Activated CD8-positive, alpha-beta memory T cell treated with anti-CD3 and anti-CD28 coated beads for 4 hours (primary cell): ENCODE measurements around the gene C16orf92.

Source experiments
- DNase-seq, 2 donors: peaks; one replicate each; pipeline ENCODE4 v3.0.0-alpha.2; 2020; ENCODE audit warnings: low read depth in 2 of 2

The C16orf92 gene

GRCh38 chr16:30060836-30061554 lies 38.0 kb downstream of the C16orf92 start:
- DNase-seq: no peak

GRCh38 chr16:30063278-30063892 lies 40.4 kb downstream of the C16orf92 start:
- no peak for DNase-seq

GRCh38 chr16:30063893-30064728 lies 41.1 kb downstream of the C16orf92 start:
- DNase-seq: peak; percentile 33 to 56

GRCh38 chr16:30064729-30065101 lies 41.7 kb downstream of the C16orf92 start:
- no peak for DNase-seq

- DNase-seq: peak; percentile 87 to 93
Measured at GRCh38 chr16:30065102-30065942, 42.3 kb downstream of the C16orf92 start, which contains the start of gene ALDOA. TSS of gene ALDOA (plus strand) at chr16:30065760. CDS start at chr16:30066898, 1,138 bp downstream.

GRCh38 chr16:30065943-30066760 lies 43.2 kb downstream of the C16orf92 start:
- no peak for DNase-seq

GRCh38 chr16:30066761-30067583 lies 44.0 kb downstream of the C16orf92 start:
- DNase-seq: no peak

- DNase-seq: no peak
Measured at GRCh38 chr16:30067584-30067916, 44.6 kb downstream of the C16orf92 start.

GRCh38 chr16:30068333-30068732 lies 45.3 kb downstream of the C16orf92 start:
- no peak for DNase-seq

- DNase-seq: no peak
Measured at GRCh38 chr16:30068750-30069610, 46.0 kb downstream of the C16orf92 start.

- DNase-seq: no peak
Measured at GRCh38 chr16:30069611-30070462, 46.8 kb downstream of the C16orf92 start.

- DNase-seq: no peak
Measured at GRCh38 chr16:30070490-30070889, 47.5 kb downstream of the C16orf92 start.
